Liver (tissue), 3 donors: Measurements from ENCODE around the gene SPAG4.

Source experiments
- FOXA1 ChIP-seq: IDR thresholded peaks from 2 replicates; pipeline ENCODE4 v1.6.1; 2016; ENCODE audit warnings: antibody characterized with exemption
- GABPA ChIP-seq, 2 donors: IDR thresholded peaks in 1 of 2; conservative IDR thresholded peaks in 1 of 2; 2 replicates each; pipeline ENCODE4 v1.6.1; 2016; ENCODE audit warnings: antibody characterized with exemption in 2 of 2, mild to moderate bottlenecking in 1 of 2, moderate library complexity in 1 of 2
- JUND ChIP-seq, 2 donors: IDR thresholded peaks; 2 replicates each; pipeline ENCODE4 v1.6.1; 2016; ENCODE audit warnings: antibody characterized with exemption in 2 of 2
- SP1 ChIP-seq: IDR thresholded peaks from 2 replicates; pipeline ENCODE4 v1.6.1; 2018; ENCODE audit warnings: antibody characterized with exemption, mild to moderate bottlenecking
- TAF1 ChIP-seq: conservative IDR thresholded peaks from 2 replicates; pipeline ENCODE4 v1.6.1; 2016; ENCODE audit warnings: antibody characterized with exemption, mild to moderate bottlenecking
- TF ChIP-seq, protein P1 (sequence below): IDR thresholded peaks from 2 replicates; pipeline ENCODE4 v1.6.1; 2016; ENCODE audit warnings: antibody characterized with exemption
- TF ChIP-seq, protein P2 (sequence below): fragments of 150-350 bp; IDR thresholded peaks from 2 replicates; pipeline ENCODE4 v1.5.1; 2017; ENCODE audit warnings: improper control_type of control experiment, low read depth, low read length; ENCODE audit not compliant: missing input control
- TF ChIP-seq, protein P3 (sequence below): IDR thresholded peaks from 2 replicates; pipeline ENCODE4 v1.6.1; 2016; ENCODE audit warnings: antibody characterized with exemption
- TF ChIP-seq, protein P4 (sequence below): IDR thresholded peaks from 2 replicates; pipeline ENCODE4 v1.6.1; 2016; ENCODE audit warnings: antibody characterized with exemption
- TF ChIP-seq, protein P5 (sequence below): IDR thresholded peaks from 2 replicates; pipeline ENCODE4 v1.6.1; 2016; ENCODE audit warnings: antibody characterized with exemption, mild to moderate bottlenecking
- donor health status: healthy.
- donor health status: healthy.

DNA sequence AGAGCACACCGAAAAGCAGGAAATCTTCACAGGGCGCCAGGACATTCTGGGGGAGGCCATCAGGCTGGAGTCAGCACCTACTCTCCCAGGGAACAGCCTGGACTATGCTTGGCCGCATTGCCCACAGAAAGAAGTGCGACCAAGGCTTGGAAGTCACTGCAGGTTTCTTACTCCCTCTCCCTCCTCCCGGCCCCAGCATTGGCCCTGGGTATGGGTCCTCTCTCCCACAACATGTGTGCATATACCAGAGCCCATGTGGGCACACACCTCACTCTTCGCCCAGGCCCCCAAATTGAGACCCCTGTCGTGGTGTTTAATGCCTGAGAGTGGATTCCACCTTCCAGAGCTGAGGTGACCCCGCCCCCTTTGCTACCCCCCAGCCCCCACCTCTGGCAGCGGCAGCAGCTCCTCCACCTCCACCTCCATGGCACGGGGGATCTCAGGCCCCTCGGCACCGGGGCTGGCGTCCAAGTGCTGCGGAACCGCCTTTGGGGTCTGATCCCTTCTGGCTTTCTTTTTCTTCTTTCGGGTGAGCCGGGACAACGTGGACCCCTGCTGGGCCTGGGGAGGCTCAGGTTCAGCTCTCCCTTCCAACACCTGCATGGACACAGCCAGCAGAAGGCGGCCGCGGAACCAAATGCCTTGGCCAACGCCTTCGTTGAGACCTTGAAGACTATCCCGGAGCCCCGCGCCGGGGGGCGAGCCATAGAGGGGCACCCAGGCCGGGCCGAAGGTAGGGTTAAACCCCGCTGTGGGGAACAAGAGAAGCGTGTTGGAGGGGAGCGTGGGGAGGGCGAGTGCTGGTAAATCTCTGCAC lies 15.2 kb upstream of the SPAG4 start:
- TF ChIP-seq GABPA (IDR thresholded peaks at IDR 0.05 in 1 of 2, conservative IDR thresholded peaks at IDR 0.05 in 1 of 2) (no peak), SP1 (no peak), TAF1 (no peak), JUND (IDR thresholded peaks at IDR 0.05) (no peak), FOXA1 (no peak)
- TF ChIP-seq, protein P1, sequence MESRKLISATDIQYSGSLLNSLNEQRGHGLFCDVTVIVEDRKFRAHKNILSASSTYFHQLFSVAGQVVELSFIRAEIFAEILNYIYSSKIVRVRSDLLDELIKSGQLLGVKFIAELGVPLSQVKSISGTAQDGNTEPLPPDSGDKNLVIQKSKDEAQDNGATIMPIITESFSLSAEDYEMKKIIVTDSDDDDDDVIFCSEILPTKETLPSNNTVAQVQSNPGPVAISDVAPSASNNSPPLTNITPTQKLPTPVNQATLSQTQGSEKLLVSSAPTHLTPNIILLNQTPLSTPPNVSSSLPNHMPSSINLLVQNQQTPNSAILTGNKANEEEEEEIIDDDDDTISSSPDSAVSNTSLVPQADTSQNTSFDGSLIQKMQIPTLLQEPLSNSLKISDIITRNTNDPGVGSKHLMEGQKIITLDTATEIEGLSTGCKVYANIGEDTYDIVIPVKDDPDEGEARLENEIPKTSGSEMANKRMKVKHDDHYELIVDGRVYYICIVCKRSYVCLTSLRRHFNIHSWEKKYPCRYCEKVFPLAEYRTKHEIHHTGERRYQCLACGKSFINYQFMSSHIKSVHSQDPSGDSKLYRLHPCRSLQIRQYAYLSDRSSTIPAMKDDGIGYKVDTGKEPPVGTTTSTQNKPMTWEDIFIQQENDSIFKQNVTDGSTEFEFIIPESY, result no peak
- TF ChIP-seq, protein P2, sequence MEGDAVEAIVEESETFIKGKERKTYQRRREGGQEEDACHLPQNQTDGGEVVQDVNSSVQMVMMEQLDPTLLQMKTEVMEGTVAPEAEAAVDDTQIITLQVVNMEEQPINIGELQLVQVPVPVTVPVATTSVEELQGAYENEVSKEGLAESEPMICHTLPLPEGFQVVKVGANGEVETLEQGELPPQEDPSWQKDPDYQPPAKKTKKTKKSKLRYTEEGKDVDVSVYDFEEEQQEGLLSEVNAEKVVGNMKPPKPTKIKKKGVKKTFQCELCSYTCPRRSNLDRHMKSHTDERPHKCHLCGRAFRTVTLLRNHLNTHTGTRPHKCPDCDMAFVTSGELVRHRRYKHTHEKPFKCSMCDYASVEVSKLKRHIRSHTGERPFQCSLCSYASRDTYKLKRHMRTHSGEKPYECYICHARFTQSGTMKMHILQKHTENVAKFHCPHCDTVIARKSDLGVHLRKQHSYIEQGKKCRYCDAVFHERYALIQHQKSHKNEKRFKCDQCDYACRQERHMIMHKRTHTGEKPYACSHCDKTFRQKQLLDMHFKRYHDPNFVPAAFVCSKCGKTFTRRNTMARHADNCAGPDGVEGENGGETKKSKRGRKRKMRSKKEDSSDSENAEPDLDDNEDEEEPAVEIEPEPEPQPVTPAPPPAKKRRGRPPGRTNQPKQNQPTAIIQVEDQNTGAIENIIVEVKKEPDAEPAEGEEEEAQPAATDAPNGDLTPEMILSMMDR, result no peak
- TF ChIP-seq, protein P3, sequence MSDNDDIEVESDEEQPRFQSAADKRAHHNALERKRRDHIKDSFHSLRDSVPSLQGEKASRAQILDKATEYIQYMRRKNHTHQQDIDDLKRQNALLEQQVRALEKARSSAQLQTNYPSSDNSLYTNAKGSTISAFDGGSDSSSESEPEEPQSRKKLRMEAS, result no peak
- TF ChIP-seq, protein P4, sequence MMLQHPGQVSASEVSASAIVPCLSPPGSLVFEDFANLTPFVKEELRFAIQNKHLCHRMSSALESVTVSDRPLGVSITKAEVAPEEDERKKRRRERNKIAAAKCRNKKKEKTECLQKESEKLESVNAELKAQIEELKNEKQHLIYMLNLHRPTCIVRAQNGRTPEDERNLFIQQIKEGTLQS, result no peak
- TF ChIP-seq, protein P5, sequence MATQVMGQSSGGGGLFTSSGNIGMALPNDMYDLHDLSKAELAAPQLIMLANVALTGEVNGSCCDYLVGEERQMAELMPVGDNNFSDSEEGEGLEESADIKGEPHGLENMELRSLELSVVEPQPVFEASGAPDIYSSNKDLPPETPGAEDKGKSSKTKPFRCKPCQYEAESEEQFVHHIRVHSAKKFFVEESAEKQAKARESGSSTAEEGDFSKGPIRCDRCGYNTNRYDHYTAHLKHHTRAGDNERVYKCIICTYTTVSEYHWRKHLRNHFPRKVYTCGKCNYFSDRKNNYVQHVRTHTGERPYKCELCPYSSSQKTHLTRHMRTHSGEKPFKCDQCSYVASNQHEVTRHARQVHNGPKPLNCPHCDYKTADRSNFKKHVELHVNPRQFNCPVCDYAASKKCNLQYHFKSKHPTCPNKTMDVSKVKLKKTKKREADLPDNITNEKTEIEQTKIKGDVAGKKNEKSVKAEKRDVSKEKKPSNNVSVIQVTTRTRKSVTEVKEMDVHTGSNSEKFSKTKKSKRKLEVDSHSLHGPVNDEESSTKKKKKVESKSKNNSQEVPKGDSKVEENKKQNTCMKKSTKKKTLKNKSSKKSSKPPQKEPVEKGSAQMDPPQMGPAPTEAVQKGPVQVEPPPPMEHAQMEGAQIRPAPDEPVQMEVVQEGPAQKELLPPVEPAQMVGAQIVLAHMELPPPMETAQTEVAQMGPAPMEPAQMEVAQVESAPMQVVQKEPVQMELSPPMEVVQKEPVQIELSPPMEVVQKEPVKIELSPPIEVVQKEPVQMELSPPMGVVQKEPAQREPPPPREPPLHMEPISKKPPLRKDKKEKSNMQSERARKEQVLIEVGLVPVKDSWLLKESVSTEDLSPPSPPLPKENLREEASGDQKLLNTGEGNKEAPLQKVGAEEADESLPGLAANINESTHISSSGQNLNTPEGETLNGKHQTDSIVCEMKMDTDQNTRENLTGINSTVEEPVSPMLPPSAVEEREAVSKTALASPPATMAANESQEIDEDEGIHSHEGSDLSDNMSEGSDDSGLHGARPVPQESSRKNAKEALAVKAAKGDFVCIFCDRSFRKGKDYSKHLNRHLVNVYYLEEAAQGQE, result no peak
